OCI-LY1 (cell line): ENCODE measurements around the gene PTPRM.

Source experiments
- CTCF ChIP-seq: fragments of 200-600 bp; sonication (generic), shearing (Covaris generic); IDR thresholded peaks from 2 replicates; pipeline ENCODE4 v1.5.1; 2017; ENCODE audit warnings: mild to moderate bottlenecking, antibody characterized with exemption, low read length, moderate library complexity, mixed read lengths
- EZH2 ChIP-seq: fragments of 200-600 bp; sonication (generic), shearing (Covaris generic); IDR thresholded peaks from 2 replicates; pipeline ENCODE4 v1.8.0; 2017; ENCODE audit warnings: borderline replicate concordance, mixed run types, mild to moderate bottlenecking, antibody characterized with exemption, low read length, moderate library complexity, mixed read lengths

- no peak for TF ChIP-seq CTCF
- TF ChIP-seq EZH2, result no peak
These were observed 42.5 kb downstream of the PTPRM start for GRCh38 chr18:7609617-7610016.
